ENCODE results near the gene ALDH7A1. TPM values are rescaled to one million over a fixed set of nuclear protein-coding genes. Genes with fewer than 3 reads are reported as not detected.
"Not testable (repeated sequence)": the region's sequence is repeated elsewhere in the genome, so short reads cannot be mapped to it uniquely, and the experiment has no call there.

Gene ALDH7A1
- total RNA-seq, 2 donors from 2014 or later: 24.7 to 25.2 TPM

GRCh38 chr5:126599499-126599898, 4.5 kb upstream of the ALDH7A1 start:
- intact Hi-C loops (cut with DNase I): no loop called here
- no peak for ATAC-seq
- no peak for DNase-seq

- intact Hi-C loops (cut with DNase I): no loop called here
- DNase-seq (no peak), ATAC-seq (no peak)
Measured at GRCh38 chr5:126597156-126597555, 2.1 kb upstream of the ALDH7A1 start.

- intact Hi-C loops (cut with DNase I): no loop called here
- no peak for DNase-seq
- ATAC-seq: no peak
Measured at GRCh38 chr5:126595486-126596083, 566 bp upstream of the ALDH7A1 start.

- ATAC-seq: no peak
- no peak for DNase-seq
- intact Hi-C loops (cut with DNase I): no loop called here
Measured at GRCh38 chr5:126591549-126591948, 3.5 kb downstream of the ALDH7A1 start.

- intact Hi-C loops (cut with DNase I): no loop called here
- no peak for DNase-seq
- no peak for ATAC-seq
Measured at GRCh38 chr5:126589536-126590297, 5.3 kb downstream of the ALDH7A1 start.

- DNase-seq (no peak), ATAC-seq (no peak)
- intact Hi-C loops (cut with DNase I): no loop called here
Measured at GRCh38 chr5:126587551-126588390, 7.2 kb downstream of the ALDH7A1 start.

- intact Hi-C loops (cut with DNase I): no loop called here
- ATAC-seq (no peak), DNase-seq (no peak)
Measured at GRCh38 chr5:126583761-126584160, 11.3 kb downstream of the ALDH7A1 start.

GRCh38 chr5:126579716-126580115, 15.3 kb downstream of the ALDH7A1 start:
- intact Hi-C loops (cut with DNase I): no loop called here
- no peak for DNase-seq
- ATAC-seq: no peak

- DNase-seq (no peak), ATAC-seq (no peak)
- intact Hi-C loops (cut with DNase I): no loop called here
Measured at GRCh38 chr5:126577415-126577814, 17.6 kb downstream of the ALDH7A1 start.

GRCh38 chr5:126576974-126577373, 18.0 kb downstream of the ALDH7A1 start:
- no peak for ATAC-seq
- DNase-seq: no peak
- intact Hi-C loops (cut with DNase I): no loop called here

GRCh38 chr5:126575644-126576043, 19.4 kb downstream of the ALDH7A1 start:
- ATAC-seq (no peak), DNase-seq (no peak)
- intact Hi-C loops (cut with DNase I): no loop called here

- no peak for ATAC-seq
- intact Hi-C loops (cut with DNase I): no loop called here
Measured at GRCh38 chr5:126568206-126568755, 26.7 kb downstream of the ALDH7A1 start.

GRCh38 chr5:126562823-126563222, 32.2 kb downstream of the ALDH7A1 start:
- no peak for ATAC-seq
- intact Hi-C loops (cut with DNase I): no loop called here

More at GRCh38 chr5:126568206-126568755, 26.7 kb downstream of the ALDH7A1 start:
- DNase-seq: no peak

GRCh38 chr5:126561908-126562307, 33.1 kb downstream of the ALDH7A1 start:
- intact Hi-C loops (cut with DNase I): no loop called here
- no peak for ATAC-seq
- DNase-seq: no peak

More at GRCh38 chr5:126562823-126563222, 32.2 kb downstream of the ALDH7A1 start:
- DNase-seq: no peak

GRCh38 chr5:126555101-126555500, 39.9 kb downstream of the ALDH7A1 start:
- DNase-seq; intact Hi-C loops (cut with DNase I); ATAC-seq: not testable (repeated sequence)

GRCh38 chr5:126552614-126553013, 42.4 kb downstream of the ALDH7A1 start:
- ATAC-seq: no peak
- DNase-seq: no peak
- intact Hi-C loops (cut with DNase I): no loop called here

- intact Hi-C loops (cut with DNase I): loop anchor here (5.0 kb wide), 2 partner anchors 192 to 207 kb away; no protein-coding TSS in a partner anchor
- no peak for DNase-seq
- ATAC-seq: peak in 1 of 2 donors; percentile 37
Measured at GRCh38 chr5:126544087-126544740, 50.8 kb downstream of the ALDH7A1 start.

GRCh38 chr5:126543660-126544059, 51.4 kb downstream of the ALDH7A1 start:
- DNase-seq: no peak
- intact Hi-C loops (cut with DNase I): loop anchor here (5.0 kb wide), 2 partner anchors 191 to 206 kb away; no protein-coding TSS in a partner anchor
- ATAC-seq: no peak

GRCh38 chr5:126543009-126543408, 52.0 kb downstream of the ALDH7A1 start:
- ATAC-seq (no peak), DNase-seq (no peak)
- intact Hi-C loops (cut with DNase I): loop anchor here (5.0 kb wide), 2 partner anchors 191 to 206 kb away; no protein-coding TSS in a partner anchor

Data from left cardiac atrium (tissue), 4 donors.